CD4-positive, CD25-positive, alpha-beta regulatory T cell (primary cell): ENCODE data around the gene IFNA1. TPM values are rescaled to one million over a fixed set of nuclear protein-coding genes. Genes with fewer than 3 reads are reported as not detected.
A peak's percentile ranks its signal among the peaks of the same experiment; 100 is the strongest.
"Not testable (repeated sequence)": the region's sequence is repeated elsewhere in the genome, so short reads cannot be mapped to it uniquely, and the experiment has no call there.

Experiments
- ATAC-seq, 2 donors: fragments of 150-1000 bp; cut with Tn5 transposase; one replicate each; pipeline ENCODE4 v1.10.0; 2021; ENCODE audit warnings: low read depth in 2 of 2, moderate number of reproducible peaks in 2 of 2, moderate library complexity in 1 of 2
- DNase-seq, 3 donors: peaks; one replicate each; pipeline versions ENCODE4 v3.0.0 to v3.0.0-alpha.2; 2012 to 2022; ENCODE audit warnings: mixed read lengths in 1 of 3
- H3K27ac ChIP-seq: one replicate; pipeline ENCODE4 v1.7.0; 2013; ENCODE audit warnings: mild to moderate bottlenecking, low read length; ENCODE audit not compliant: insufficient read depth, poor library complexity, severe bottlenecking
- H3K27me3 ChIP-seq: one replicate; pipeline ENCODE4 v1.7.0; 2013; ENCODE audit warnings: low read length; ENCODE audit not compliant: control insufficient read depth, insufficient read depth
- H3K36me3 ChIP-seq: one replicate; pipeline ENCODE4 v1.7.0; 2013; ENCODE audit warnings: mild to moderate bottlenecking, low read length, moderate library complexity; ENCODE audit not compliant: control insufficient read depth, insufficient read depth
- H3K4me1 ChIP-seq: 2 replicates; pipeline ENCODE4 v1.7.0; 2013; ENCODE audit warnings: mild to moderate bottlenecking, low read length; ENCODE audit not compliant: insufficient read depth, control insufficient read depth, poor library complexity, severe bottlenecking
- H3K4me3 ChIP-seq: one replicate; pipeline ENCODE4 v1.7.0; 2013; ENCODE audit warnings: low read depth, mild to moderate bottlenecking, low read length, moderate library complexity
- H3K9me3 ChIP-seq, 2 experiments: 1 replicate in 1 of 2; 2 replicates in 1 of 2; pipeline ENCODE4 v1.7.0; 2013; ENCODE audit warnings: low read length in 2 of 2, mild to moderate bottlenecking in 1 of 2, moderate library complexity in 1 of 2; ENCODE audit not compliant: control insufficient read depth in 2 of 2
- H3K27ac Mint-ChIP-seq, 3 donors: one replicate each; pipeline ENCODE4 v1.8.0; 2020 to 2022; ENCODE audit warnings: mild to moderate bottlenecking in 3 of 3, mixed read lengths in 3 of 3, moderate library complexity in 2 of 3
- H3K27me3 Mint-ChIP-seq: one replicate; pipeline ENCODE4 v1.8.0; 2022; ENCODE audit warnings: mild to moderate bottlenecking, mixed read lengths
- H3K36me3 Mint-ChIP-seq: one replicate; pipeline ENCODE4 v1.8.0; 2020; ENCODE audit warnings: mixed read lengths
- H3K4me1 Mint-ChIP-seq, 4 donors: one replicate each; pipeline ENCODE4 v1.8.0; 2020 to 2022; ENCODE audit warnings: mixed read lengths in 4 of 4, mild to moderate bottlenecking in 1 of 4
- H3K4me3 Mint-ChIP-seq, 4 donors: one replicate each; pipeline ENCODE4 v1.8.0; 2020 to 2022; ENCODE audit warnings: mild to moderate bottlenecking in 4 of 4, mixed read lengths in 4 of 4, moderate library complexity in 3 of 4
- H3K9me3 Mint-ChIP-seq, 7 donors: one replicate each; pipeline ENCODE4 v1.8.0; 2020 to 2022; ENCODE audit warnings: mixed read lengths in 7 of 7, mild to moderate bottlenecking in 3 of 7, moderate library complexity in 2 of 7
- polyA plus RNA-seq, 4 donors: library from polyadenylated mRNA; unstranded; fragments of 300-500 nt; fragmentation: Illumina TruSeq; gene quantifications; one replicate each; pipeline ENCODE4 v1.2.3, GENCODE V29; 2021
- total RNA-seq: library from RNA; stranded (reverse); gene quantifications from one replicate; pipeline ENCODE4 v1.2.3, GENCODE V29; 2022

IFNA1 gene
- total and polyA plus RNA-seq, 5 donors from 2014 or later = not detected

- Histone ChIP-seq H3K4me3 (no peak overlapping the region), H3K27me3 (peaks cover 9% of the 10 kb centered on the region), H3K27ac (no peak overlapping the region), H3K9me3 (no peaks in the 10 kb centered on the region), H3K36me3 (no peaks in the 10 kb centered on the region), H3K4me1 (no peaks in the 10 kb centered on the region)
- Mint-ChIP-seq H3K4me3 (no peak overlapping the region), H3K36me3 (no peaks in the 10 kb centered on the region), H3K27me3 (peaks cover 53% of the 10 kb centered on the region), H3K9me3 (peaks cover 0 to 2% (median 0%) of the 10 kb centered on the region in 7 donors), H3K4me1 (no peaks in the 10 kb centered on the region), H3K27ac (no peak overlapping the region)
- DNase-seq (no peak), ATAC-seq (no peak)
Measured at GRCh38 chr9:21429191-21429590, 11.0 kb upstream of the IFNA1 start.

- Histone ChIP-seq H3K27ac (no peak overlapping the region), H3K4me1 (no peaks in the 10 kb centered on the region), H3K4me3 (no peak overlapping the region), H3K9me3 (no peaks in the 10 kb centered on the region), H3K36me3 (no peaks in the 10 kb centered on the region), H3K27me3 (peaks cover 14% of the 10 kb centered on the region)
- Mint-ChIP-seq H3K4me3 (peak overlapping the region in 1 of 4 donors; percentile 77), H3K36me3 (no peaks in the 10 kb centered on the region), H3K27ac (no peak overlapping the region), H3K27me3 (peaks cover 49% of the 10 kb centered on the region), H3K9me3 (peaks cover 0 to 2% (median 0%) of the 10 kb centered on the region in 7 donors), H3K4me1 (no peaks in the 10 kb centered on the region)
- DNase-seq = no peak
- no peak for ATAC-seq
Measured at GRCh38 chr9:21432672-21433425, 7.4 kb upstream of the IFNA1 start.

- Histone ChIP-seq H3K27ac (no peak overlapping the region), H3K36me3 (no peaks in the 10 kb centered on the region), H3K4me1 (no peaks in the 10 kb centered on the region), H3K9me3 (no peaks in the 10 kb centered on the region), H3K27me3 (peaks cover 12% of the 10 kb centered on the region), H3K4me3 (no peak overlapping the region)
- peaks cover 0 to 2% (median 0%) of the 10 kb centered on the region in 7 donors for H3K9me3 Mint-ChIP-seq
- no peak overlapping the region for H3K27ac Mint-ChIP-seq
- peak in 2 of 3 donors; percentile 18 to 58 for DNase-seq
- no peaks in the 10 kb centered on the region for H3K4me1 Mint-ChIP-seq
- H3K36me3 Mint-ChIP-seq = no peaks in the 10 kb centered on the region
- H3K4me3 Mint-ChIP-seq = no peak overlapping the region
- no peak for ATAC-seq
- H3K27me3 Mint-ChIP-seq = peaks cover 35% of the 10 kb centered on the region
Measured at GRCh38 chr9:21434202-21435014, 5.8 kb upstream of the IFNA1 start.

GRCh38 chr9:21435015-21435383, 5.2 kb upstream of the IFNA1 start:
- not testable (repeated sequence) for DNase-seq, H3K36me3 ChIP-seq, H3K9me3 Mint-ChIP-seq, H3K27ac ChIP-seq, H3K27ac Mint-ChIP-seq, ATAC-seq, H3K4me1 ChIP-seq, H3K9me3 ChIP-seq, H3K4me1 Mint-ChIP-seq, H3K4me3 Mint-ChIP-seq, H3K4me3 ChIP-seq, H3K36me3 Mint-ChIP-seq
- peaks cover 30% of the 10 kb centered on the region for H3K27me3 Mint-ChIP-seq
- peaks cover 12% of the 10 kb centered on the region for H3K27me3 ChIP-seq

GRCh38 chr9:21443849-21444625, 3.8 kb downstream of the IFNA1 start:
- H3K27ac ChIP-seq = no peak overlapping the region
- peak overlapping the region; percentile 26 for H3K4me3 ChIP-seq
- H3K4me1 ChIP-seq = peaks cover 3% of the 10 kb centered on the region
- DNase-seq (peak in 2 of 3 donors; percentile 24 to 47), ATAC-seq (peak; percentile 58 to 71)
- H3K27me3 ChIP-seq = peaks cover 3% of the 10 kb centered on the region
- peak overlapping the region in 1 of 3 donors; percentile 28 for H3K27ac Mint-ChIP-seq
- no peaks in the 10 kb centered on the region for H3K36me3 Mint-ChIP-seq
- peaks cover 4% of the 10 kb centered on the region for H3K27me3 Mint-ChIP-seq
- H3K4me1 Mint-ChIP-seq = peaks cover 0 to 13% (median 6%) of the 10 kb centered on the region in 4 donors
- H3K36me3 ChIP-seq = no peaks in the 10 kb centered on the region
- no peaks in the 10 kb centered on the region for H3K9me3 Mint-ChIP-seq
- H3K4me3 Mint-ChIP-seq = peak overlapping the region in 2 of 4 donors; percentile 1 to 17
- H3K9me3 ChIP-seq = no peaks in the 10 kb centered on the region

- H3K4me1 ChIP-seq, H3K27ac Mint-ChIP-seq, H3K36me3 ChIP-seq, H3K4me1 Mint-ChIP-seq, H3K27me3 ChIP-seq, ATAC-seq, H3K4me3 Mint-ChIP-seq, H3K27ac ChIP-seq, DNase-seq, H3K9me3 Mint-ChIP-seq, H3K36me3 Mint-ChIP-seq, H3K9me3 ChIP-seq, H3K4me3 ChIP-seq, H3K27me3 Mint-ChIP-seq: not testable (repeated sequence)
Measured at GRCh38 chr9:21449312-21449711, 9.1 kb downstream of the IFNA1 start.

- DNase-seq (no peak), ATAC-seq (no peak)
- no peaks in the 10 kb centered on the region for H3K36me3 Mint-ChIP-seq
- H3K4me1 Mint-ChIP-seq = no peaks in the 10 kb centered on the region
- Histone ChIP-seq H3K4me3 (no peak overlapping the region), H3K27me3 (peaks cover 3% of the 10 kb centered on the region), H3K4me1 (no peaks in the 10 kb centered on the region), H3K9me3 (no peaks in the 10 kb centered on the region), H3K27ac (no peak overlapping the region), H3K36me3 (no peaks in the 10 kb centered on the region)
- no peak overlapping the region for H3K4me3 Mint-ChIP-seq
- peaks cover 15% of the 10 kb centered on the region for H3K27me3 Mint-ChIP-seq
- no peak overlapping the region for H3K27ac Mint-ChIP-seq
- peaks cover 0 to 2% (median 0%) of the 10 kb centered on the region in 7 donors for H3K9me3 Mint-ChIP-seq
Measured at GRCh38 chr9:21450733-21451394, 10.6 kb downstream of the IFNA1 start.
